ENCODE data around the gene SMIM20.
A peak's percentile ranks its signal among the peaks of the same experiment; 100 is the strongest.

Gene SMIM20

DNA sequence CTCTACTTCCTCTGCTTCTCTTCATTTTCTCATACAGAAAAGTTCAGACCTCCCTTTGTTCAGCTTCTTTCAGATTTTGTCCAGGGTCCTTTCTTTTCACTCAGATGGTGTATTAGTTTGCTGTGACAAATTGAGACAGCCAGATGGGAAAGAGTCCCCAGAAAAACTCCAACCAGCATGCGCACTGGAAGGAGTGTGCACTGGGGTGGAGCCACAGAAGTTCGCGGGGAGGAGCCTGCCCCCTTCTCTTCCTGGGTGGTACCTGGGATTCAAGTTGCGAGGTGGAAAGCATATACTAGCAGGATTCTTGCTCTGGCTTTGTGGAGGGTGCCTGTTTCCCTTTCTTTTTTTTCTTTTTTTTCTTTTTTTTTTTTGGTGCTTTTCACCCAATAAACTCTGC lies 51.6 kb downstream of the SMIM20 start:
- DNase-seq, result no peak

DNA sequence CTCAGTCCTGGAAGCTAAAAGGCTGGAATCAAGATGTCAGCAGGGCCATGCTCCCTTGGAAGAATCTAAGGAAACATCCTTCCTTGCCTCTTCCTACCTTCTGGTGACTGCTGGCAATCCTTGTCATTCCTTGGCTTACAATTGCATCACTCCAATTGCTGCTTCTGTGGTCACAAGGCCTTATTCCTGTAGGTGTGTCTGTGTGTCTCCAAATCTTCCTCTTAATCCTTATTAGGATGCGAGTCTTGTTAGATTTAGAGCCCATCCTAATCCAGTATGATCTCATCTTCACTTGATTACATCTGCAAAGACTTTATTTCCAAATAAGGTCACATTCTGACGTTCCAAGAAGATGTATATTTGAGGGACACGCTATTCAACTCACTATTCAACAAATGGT lies 52.2 kb downstream of the SMIM20 start:
- DNase-seq, result no peak

DNA sequence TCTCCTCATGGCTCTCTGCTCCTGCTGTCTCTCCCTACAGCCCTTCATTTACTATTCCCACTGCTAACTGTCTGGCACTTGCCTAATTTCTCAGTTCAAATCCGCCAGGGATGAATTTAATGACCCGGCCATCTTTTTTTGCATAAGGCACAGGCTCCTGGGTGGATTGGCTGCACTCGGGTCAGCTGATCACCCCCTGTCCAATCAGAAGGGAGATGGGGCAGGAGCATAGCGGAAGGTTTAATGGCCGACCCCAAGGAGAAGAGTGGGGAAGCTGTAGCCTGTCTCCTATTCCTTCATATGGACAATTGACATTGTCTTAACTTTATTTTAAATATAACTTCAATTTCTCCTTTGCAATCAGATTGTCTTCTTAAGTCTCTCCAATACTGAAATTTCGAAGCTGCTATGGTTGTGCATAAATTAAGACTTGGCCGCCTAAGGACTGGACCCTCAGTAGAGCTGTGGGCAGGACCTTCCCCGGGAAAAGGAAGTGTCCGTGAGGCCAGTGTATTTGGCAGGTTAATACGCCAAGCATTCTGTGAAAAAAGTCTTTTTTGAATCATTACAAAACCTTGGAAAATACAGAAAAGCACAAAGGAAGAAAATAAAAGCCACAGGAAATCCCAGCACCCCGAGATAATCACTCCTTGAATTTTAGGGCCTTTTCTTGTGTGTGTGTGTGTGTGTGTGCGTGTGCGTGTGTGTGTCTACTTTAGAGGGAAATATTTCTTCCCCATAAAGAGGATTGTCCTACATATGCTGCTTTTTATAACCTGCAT lies 55.5 kb downstream of the SMIM20 start:
- no peak for DNase-seq

DNA sequence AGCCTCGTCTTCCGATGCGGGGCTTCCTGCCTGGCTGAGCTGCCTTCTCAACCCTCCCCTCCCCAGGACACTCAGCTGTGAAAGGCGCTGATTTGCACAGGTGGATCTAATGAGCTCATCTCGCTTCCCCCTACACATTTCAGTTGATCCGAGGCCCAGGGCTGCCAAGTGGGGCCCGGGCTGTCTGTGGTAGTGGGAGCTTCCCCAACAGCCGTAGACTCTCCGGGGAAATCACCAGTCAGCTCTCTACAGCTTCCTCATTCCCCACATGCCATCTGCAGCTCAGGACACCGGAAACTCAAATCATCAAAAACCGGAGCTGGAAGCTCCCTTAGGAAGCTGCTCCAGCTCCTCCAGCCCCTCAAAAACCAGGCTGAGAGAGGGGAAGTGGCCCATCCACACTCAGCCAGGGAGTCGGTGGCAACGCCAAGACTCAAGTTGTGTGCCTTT lies 56.2 kb downstream of the SMIM20 start:
- peak; percentile 81 for DNase-seq

DNA sequence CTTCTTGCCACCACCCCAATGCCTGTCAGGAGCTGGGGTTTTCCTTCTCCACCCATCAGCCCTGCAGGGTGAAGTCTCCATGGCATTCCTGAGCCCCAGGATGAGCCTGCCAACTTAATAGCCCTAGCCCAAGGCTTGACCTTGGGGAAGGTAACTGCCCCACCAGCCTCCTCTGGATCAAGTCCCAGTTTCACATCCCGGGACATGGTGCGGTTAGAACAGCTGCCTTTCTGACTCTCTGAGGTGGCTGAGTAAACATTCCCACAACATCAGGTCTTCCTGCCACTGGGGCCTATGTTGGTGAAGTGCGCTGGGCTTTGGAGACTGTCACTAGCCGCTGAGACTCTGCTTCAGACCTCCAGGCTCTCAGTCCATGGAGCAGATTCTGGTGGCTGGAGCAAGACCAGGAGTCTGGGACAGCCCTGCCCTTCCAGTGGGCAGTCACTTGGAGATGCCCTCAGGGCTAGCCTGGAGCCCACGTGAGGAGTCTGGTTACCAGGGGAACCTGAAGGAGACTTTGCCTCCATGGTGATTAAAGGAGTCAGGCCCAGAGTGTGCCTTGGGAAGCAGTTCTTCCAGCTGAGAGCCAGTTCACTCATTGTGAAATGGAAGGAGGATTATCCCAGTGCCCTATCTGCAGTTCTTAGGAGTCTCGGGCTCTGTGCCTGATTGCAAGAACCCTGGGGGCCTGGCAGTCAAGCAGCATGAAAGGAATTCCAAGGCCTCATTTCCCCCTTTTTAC lies 56.8 kb downstream of the SMIM20 start:
- peak; percentile 30 for DNase-seq

DNA sequence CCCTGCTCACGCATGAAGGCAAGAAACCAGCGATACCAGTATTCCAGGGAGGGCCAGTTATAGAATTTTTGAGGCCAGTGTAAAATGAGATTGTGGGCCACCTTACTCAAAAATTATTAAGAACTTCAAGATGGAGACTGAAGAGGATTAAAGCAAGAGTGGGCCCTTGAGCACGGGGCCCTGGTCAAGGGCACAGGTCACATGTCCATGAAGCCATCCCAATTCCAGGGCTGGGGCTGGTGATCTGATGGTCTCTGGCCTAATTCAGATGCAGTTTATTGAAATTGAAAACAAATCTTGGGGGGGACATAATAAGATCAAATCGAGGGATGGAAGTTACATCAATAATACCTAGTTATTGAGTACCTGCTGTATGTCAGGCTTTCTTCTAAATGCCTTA lies 58.3 kb downstream of the SMIM20 start:
- no peak for DNase-seq

DNA sequence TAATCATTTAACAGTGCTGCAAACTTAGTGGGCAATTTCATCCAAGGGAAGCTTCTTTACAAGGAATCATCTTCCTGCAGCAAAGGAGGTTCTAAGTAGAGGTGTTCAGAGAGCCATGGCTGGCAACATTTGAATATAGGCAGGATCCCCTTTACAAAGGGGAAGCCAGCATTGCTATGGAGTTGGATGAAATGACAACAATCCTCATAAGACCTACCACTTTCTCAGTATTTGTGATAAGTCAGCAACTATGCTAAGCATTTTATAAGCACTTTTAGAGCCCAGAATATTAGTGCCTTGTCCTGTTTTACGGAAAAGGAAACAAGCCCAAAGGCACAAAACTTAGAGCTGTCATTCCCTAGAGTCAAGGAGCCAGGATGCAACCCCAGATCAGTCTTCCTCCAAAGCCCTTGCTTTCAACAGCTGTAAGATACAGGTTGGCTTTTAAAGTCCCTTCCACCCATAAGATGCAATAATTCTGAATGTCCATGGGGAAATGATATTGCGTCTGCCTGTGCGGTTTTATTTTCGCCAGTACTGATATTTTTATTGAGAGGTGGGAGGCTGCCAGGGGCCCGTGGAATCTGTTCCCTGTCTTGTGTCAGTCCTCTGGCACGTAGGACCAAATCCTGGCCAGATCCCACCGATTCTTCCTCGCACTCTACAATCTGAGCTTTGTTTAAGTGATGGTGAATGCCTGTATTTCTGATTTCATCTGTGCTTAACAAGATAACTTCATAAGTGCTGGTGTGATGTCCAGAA lies 59.1 kb downstream of the SMIM20 start:
- no peak for DNase-seq

DNA sequence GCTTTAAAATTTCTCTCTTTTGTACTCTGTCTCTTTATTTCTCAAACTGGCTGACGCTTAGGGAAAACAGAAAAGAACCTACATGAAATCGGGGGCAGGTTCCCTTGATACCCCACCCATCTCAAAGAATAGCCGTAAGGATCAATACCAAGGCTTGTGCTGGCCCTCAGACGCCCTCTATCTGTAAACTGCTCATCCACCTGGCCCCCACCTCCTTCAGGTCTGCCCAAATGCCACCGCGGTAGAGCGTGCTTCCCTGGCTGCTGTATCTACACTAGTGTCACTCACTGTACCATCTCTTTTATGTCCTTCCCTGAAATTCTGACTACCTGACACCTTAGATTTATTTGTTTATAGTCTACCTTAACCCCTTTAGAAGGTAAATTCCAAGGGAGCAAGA lies 62.8 kb downstream of the SMIM20 start:
- DNase-seq, result no peak

DNA sequence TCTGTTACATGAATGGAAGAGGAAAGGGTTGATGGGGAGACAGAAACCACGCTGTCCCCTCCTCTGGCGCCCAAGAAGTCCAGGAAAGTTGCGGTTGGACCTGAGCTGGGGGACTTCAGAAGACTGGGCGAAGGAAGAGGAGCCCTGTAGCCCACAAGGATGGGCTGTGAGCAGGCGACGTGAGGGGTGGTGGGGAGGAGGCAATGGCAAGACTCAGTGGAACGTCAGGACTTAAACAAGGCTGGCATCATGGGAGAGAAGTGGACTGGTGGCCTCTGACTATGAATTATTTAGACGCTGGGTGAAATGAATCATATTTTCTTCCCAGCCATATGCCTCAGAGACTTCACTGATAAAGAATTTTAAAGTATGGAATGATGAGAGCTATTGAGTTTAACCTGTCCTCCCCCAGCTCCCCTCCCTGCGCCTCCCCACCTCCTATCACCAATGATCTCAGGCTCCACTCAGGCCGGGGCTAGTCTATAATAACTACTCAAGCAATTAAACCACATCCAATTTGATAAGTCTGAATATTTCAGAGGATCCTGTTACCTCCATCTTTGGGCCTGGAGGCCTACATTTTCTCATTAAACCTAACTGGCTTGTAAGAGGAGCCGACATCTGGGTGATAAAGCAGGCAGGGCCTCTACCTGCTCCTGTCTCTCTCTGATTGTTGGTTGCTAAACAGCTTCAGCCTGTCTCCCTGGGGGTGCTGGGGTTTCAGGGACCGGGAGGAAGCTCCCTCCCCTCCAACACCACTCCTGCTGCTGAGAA lies 63.6 kb downstream of the SMIM20 start:
- no peak for DNase-seq

DNA sequence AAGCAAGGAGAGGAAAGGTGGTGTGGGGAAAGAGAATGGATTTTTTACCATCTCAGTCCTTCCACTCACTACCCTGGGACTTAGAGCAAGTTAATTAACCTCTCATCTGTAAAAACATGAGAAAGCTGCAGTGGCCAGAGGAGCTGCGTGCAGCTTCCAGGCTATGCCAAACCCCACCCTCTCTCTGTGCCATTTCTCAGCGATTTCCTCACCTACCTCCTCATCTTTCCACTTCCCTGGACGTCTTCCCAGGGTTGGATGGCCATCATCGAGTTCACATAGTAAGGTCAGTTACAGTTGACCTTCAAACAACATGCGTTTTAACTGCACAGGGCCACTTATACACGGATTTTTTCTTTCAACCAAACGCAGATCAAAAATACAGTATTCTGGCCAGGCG lies 64.3 kb downstream of the SMIM20 start:
- no peak for DNase-seq

Measured in suppressor macrophage treated with lipopolysaccharide for 4 hours (primary cell).